ENCODE data around the gene KCNN1. TPM values are rescaled to one million over a fixed set of nuclear protein-coding genes. Genes with fewer than 3 reads are reported as not detected.

KCNN1 gene
- polyA plus RNA-seq, 1 donor from 2014 or later, result 9.9 TPM

- H3K9ac ChIP-seq (ENCODE audit: low read length), result no peak overlapping the region
- TF ChIP-seq EP300 (conservative IDR thresholded peaks at IDR 0.05; ENCODE audit: poor library complexity, severe bottlenecking) (no peak), TAF1 (IDR thresholded peaks at IDR 0.05; ENCODE audit: low read depth) (no peak), POLR2AphosphoS5 (IDR thresholded peaks at IDR 0.05) (no peak), REST (IDR thresholded peaks at IDR 0.05; ENCODE audit: borderline replicate concordance) (no peak), RAD21 (conservative IDR thresholded peaks at IDR 0.05) (no peak)
Measured at GRCh38 chr19:18043676-18044075, 76.8 kb downstream of the KCNN1 start.

GRCh38 chr19:18044825-18045304 lies 78.0 kb downstream of the KCNN1 start:
- Histone ChIP-seq H3K9me2 (ENCODE audit: insufficient read depth, low read length) (no peaks in the 10 kb centered on the region), H3K9ac (ENCODE audit: low read length) (no peak overlapping the region), H4K20me1 (ENCODE audit: insufficient read depth) (no peaks in the 10 kb centered on the region), H3K27me3 (ENCODE audit: insufficient read depth, low read depth, low read length) (no peaks in the 10 kb centered on the region), H3K36me3 (ENCODE audit: insufficient read depth, low read length) (no peaks in the 10 kb centered on the region), H3K79me2 (replicated peaks; ENCODE audit: insufficient read depth, low read length) (no peaks in the 10 kb centered on the region), H3K27ac (ENCODE audit: low read length) (no peak overlapping the region), H2AFZ (ENCODE audit: low read depth, low read length) (no peak overlapping the region), H3K4me3 (ENCODE audit: low read length) (no peak overlapping the region), H3K9me3 (ENCODE audit: low read length) (no peaks in the 10 kb centered on the region), H3F3A (ENCODE audit: insufficient read depth, low read length, poor library complexity, severe bottlenecking) (no peaks in the 10 kb centered on the region), H3K4me2 (ENCODE audit: low read length) (no peak overlapping the region)
- TF ChIP-seq TAF1 (IDR thresholded peaks at IDR 0.05; ENCODE audit: low read depth), result no peak
- TF ChIP-seq EP300 (conservative IDR thresholded peaks at IDR 0.05; ENCODE audit: poor library complexity, severe bottlenecking), result no peak
- TF ChIP-seq RAD21 (conservative IDR thresholded peaks at IDR 0.05), result no peak
- TF ChIP-seq CTCF (IDR thresholded peaks at IDR 0.05; ENCODE audit: poor library complexity, severe bottlenecking), result no peak
- TF ChIP-seq MXI1 (conservative IDR thresholded peaks at IDR 0.05; ENCODE audit: poor library complexity, severe bottlenecking), result no peak
- TF ChIP-seq REST (IDR thresholded peaks at IDR 0.05; ENCODE audit: borderline replicate concordance), result no peak
- no peak for TF ChIP-seq POLR2AphosphoS5 (IDR thresholded peaks at IDR 0.05)
- no peak for TF ChIP-seq EZH2 (IDR thresholded peaks at IDR 0.05; ENCODE audit: borderline replicate concordance, insufficient read depth, low read length, poor library complexity, severe bottlenecking)
- TF ChIP-seq SMC3 (conservative IDR thresholded peaks at IDR 0.05; ENCODE audit: poor library complexity), result no peak

More at GRCh38 chr19:18043676-18044075, 76.8 kb downstream of the KCNN1 start:
- Histone ChIP-seq H3K9me3 (ENCODE audit: low read length) (no peaks in the 10 kb centered on the region), H3F3A (ENCODE audit: insufficient read depth, low read length, poor library complexity, severe bottlenecking) (no peaks in the 10 kb centered on the region), H3K79me2 (replicated peaks; ENCODE audit: insufficient read depth, low read length) (no peaks in the 10 kb centered on the region), H3K4me2 (ENCODE audit: low read length) (no peak overlapping the region), H3K27ac (ENCODE audit: low read length) (no peak overlapping the region), H3K9me2 (ENCODE audit: insufficient read depth, low read length) (no peaks in the 10 kb centered on the region), H4K20me1 (ENCODE audit: insufficient read depth) (no peaks in the 10 kb centered on the region), H3K4me3 (ENCODE audit: low read length) (no peak overlapping the region), H3K36me3 (ENCODE audit: insufficient read depth, low read length) (no peaks in the 10 kb centered on the region), H2AFZ (ENCODE audit: low read depth, low read length) (no peak overlapping the region), H3K27me3 (ENCODE audit: insufficient read depth, low read depth, low read length) (no peaks in the 10 kb centered on the region)

All from neural cell (in vitro differentiated cells).